Thymus (tissue), 11 donors: ENCODE results near the gene FBXO39. TPM values are rescaled to one million over a fixed set of nuclear protein-coding genes. Genes with fewer than 3 reads are reported as not detected.
"Not testable (repeated sequence)": the region's sequence is repeated elsewhere in the genome, so short reads cannot be mapped to it uniquely, and the experiment has no call there.

Experiments
- DNase-seq, 9 donors: peaks; one replicate each; pipeline ENCODE4 v3.0.0-alpha.2; 2013; ENCODE audit warnings: low spot score in 9 of 9, low read depth in 6 of 9, missing footprints in 1 of 9
- H3K27ac ChIP-seq, 2 donors: one replicate each; pipeline ENCODE4 v1.5.1; 2013; ENCODE audit warnings: control low read depth in 1 of 2, low read depth in 1 of 2, low read length in 1 of 2, mild to moderate bottlenecking in 1 of 2, moderate library complexity in 1 of 2
- H3K27me3 ChIP-seq, 2 donors: one replicate each; pipeline ENCODE4 v1.5.1; 2013; ENCODE audit warnings: low read length in 1 of 2; ENCODE audit not compliant: control insufficient read depth in 2 of 2, insufficient read depth in 1 of 2
- H3K36me3 ChIP-seq, 2 donors: one replicate each; pipeline ENCODE4 v1.5.1; 2013; ENCODE audit warnings: low read length in 1 of 2, mild to moderate bottlenecking in 1 of 2, moderate library complexity in 1 of 2; ENCODE audit not compliant: control insufficient read depth in 2 of 2, insufficient read depth in 2 of 2
- H3K4me1 ChIP-seq, 2 donors: one replicate each; pipeline ENCODE4 v1.5.1; 2013; ENCODE audit warnings: low read length in 2 of 2; ENCODE audit not compliant: control insufficient read depth in 2 of 2, insufficient read depth in 2 of 2
- H3K4me3 ChIP-seq, 2 donors: one replicate each; pipeline ENCODE4 v1.5.1; 2013; ENCODE audit warnings: low read length in 2 of 2, control low read depth in 1 of 2, mild to moderate bottlenecking in 1 of 2
- H3K9me3 ChIP-seq, 2 donors: one replicate each; pipeline ENCODE4 v1.5.1; 2013; ENCODE audit warnings: low read length in 1 of 2, mild to moderate bottlenecking in 1 of 2; ENCODE audit not compliant: control insufficient read depth in 2 of 2, insufficient read depth in 1 of 2
- WGBS: extraction: QIAGEN DNeasy Blood & Tissue Kit; methylation state at CpG from one replicate; pipeline ENCODE4 v1.1.7; 2013; 5-methylcytosine and 5-hydroxymethylcytosine counted together
- polyA plus RNA-seq: library from polyadenylated mRNA; stranded (reverse); fragments of 200-250 nt; gene quantifications from one replicate; pipeline ENCODE4 v1.2.3, GENCODE V29; 2013
- total RNA-seq: library from RNA; stranded (reverse); fragments of 120-200 nt; gene quantifications from one replicate; pipeline ENCODE4 v1.2.4, GENCODE V29; 2013
- donor health status: healthy.

The FBXO39 gene
- total and polyA plus RNA-seq, 2 donors: 0.09 to 1.0 TPM

GRCh38 chr17:6797718-6798351 lies 21.8 kb downstream of the FBXO39 start:
- H3K4me1 ChIP-seq: no peaks in the 10 kb centered on the region
- H3K36me3 ChIP-seq: no peaks in the 10 kb centered on the region
- H3K9me3 ChIP-seq: no peaks in the 10 kb centered on the region
- no peak for DNase-seq
- no peak overlapping the region for H3K4me3 ChIP-seq
- WGBS: 95% methylated on average over 8 of the region's 8 CpGs
- H3K27me3 ChIP-seq: peaks cover 0 to 10% of the 10 kb centered on the region in 2 donors
- no peak overlapping the region for H3K27ac ChIP-seq

GRCh38 chr17:6799738-6800137 lies 23.7 kb downstream of the FBXO39 start:
- no peak overlapping the region for H3K27ac ChIP-seq
- no peak overlapping the region for H3K4me3 ChIP-seq
- H3K36me3 ChIP-seq: no peaks in the 10 kb centered on the region
- no peak for DNase-seq
- peaks cover 0 to 10% of the 10 kb centered on the region in 2 donors for H3K27me3 ChIP-seq
- H3K4me1 ChIP-seq: no peaks in the 10 kb centered on the region
- H3K9me3 ChIP-seq: no peaks in the 10 kb centered on the region
- WGBS: 90% methylated on average over 6 of the region's 6 CpGs

- Histone ChIP-seq H3K4me1 (no peaks in the 10 kb centered on the region), H3K27me3 (peaks cover 0 to 10% of the 10 kb centered on the region in 2 donors), H3K36me3 (no peaks in the 10 kb centered on the region), H3K27ac (no peak overlapping the region), H3K4me3 (no peak overlapping the region), H3K9me3 (no peaks in the 10 kb centered on the region)
- no peak for DNase-seq
- 93% methylated on average over 13 of the region's 13 CpGs for WGBS
Measured at GRCh38 chr17:6800422-6801027, 24.5 kb downstream of the FBXO39 start.

- H3K27ac ChIP-seq: no peak overlapping the region
- peaks cover 0 to 3% of the 10 kb centered on the region in 2 donors for H3K27me3 ChIP-seq
- H3K4me3 ChIP-seq: no peak overlapping the region
- 95% methylated on average over 9 of the region's 9 CpGs for WGBS
- H3K36me3 ChIP-seq: no peaks in the 10 kb centered on the region
- H3K4me1 ChIP-seq: no peaks in the 10 kb centered on the region
- no peaks in the 10 kb centered on the region for H3K9me3 ChIP-seq
- no peak for DNase-seq
Measured at GRCh38 chr17:6811510-6811909, 35.5 kb downstream of the FBXO39 start.

GRCh38 chr17:6812295-6812694 lies 36.3 kb downstream of the FBXO39 start:
- WGBS: 86% methylated on average over 9 of the region's 9 CpGs
- Histone ChIP-seq H3K4me3 (no peak overlapping the region), H3K36me3 (no peaks in the 10 kb centered on the region), H3K9me3 (no peaks in the 10 kb centered on the region), H3K4me1 (no peaks in the 10 kb centered on the region), H3K27ac (no peak overlapping the region), H3K27me3 (peaks cover 0 to 3% of the 10 kb centered on the region in 2 donors)
- no peak for DNase-seq

GRCh38 chr17:6815775-6816174 lies 39.8 kb downstream of the FBXO39 start:
- no peak overlapping the region for H3K4me3 ChIP-seq
- no peaks in the 10 kb centered on the region for H3K4me1 ChIP-seq
- WGBS: 92% methylated on average over 10 of the region's 10 CpGs
- H3K9me3 ChIP-seq: no peaks in the 10 kb centered on the region
- no peak for DNase-seq
- no peaks in the 10 kb centered on the region for H3K36me3 ChIP-seq
- no peak overlapping the region for H3K27ac ChIP-seq
- peaks cover 0 to 3% of the 10 kb centered on the region in 2 donors for H3K27me3 ChIP-seq

- not testable (repeated sequence) for H3K9me3 ChIP-seq, DNase-seq, H3K27ac ChIP-seq, H3K4me1 ChIP-seq, H3K4me3 ChIP-seq, H3K36me3 ChIP-seq, H3K27me3 ChIP-seq
- 86% methylated on average over 3 of the region's 3 CpGs for WGBS
Measured at GRCh38 chr17:6816368-6816767, 40.4 kb downstream of the FBXO39 start.

GRCh38 chr17:6818938-6819337 lies 42.9 kb downstream of the FBXO39 start:
- H3K27me3 ChIP-seq: no peaks in the 10 kb centered on the region
- H3K36me3 ChIP-seq: no peaks in the 10 kb centered on the region
- H3K9me3 ChIP-seq: no peaks in the 10 kb centered on the region
- no peak for DNase-seq
- no peak overlapping the region for H3K27ac ChIP-seq
- WGBS: 95% methylated on average over 3 of the region's 3 CpGs
- no peaks in the 10 kb centered on the region for H3K4me1 ChIP-seq
- H3K4me3 ChIP-seq: no peak overlapping the region

GRCh38 chr17:6823011-6823442 lies 47.0 kb downstream of the FBXO39 start:
- Histone ChIP-seq H3K4me1 (no peaks in the 10 kb centered on the region), H3K27ac (no peak overlapping the region), H3K4me3 (no peak overlapping the region), H3K27me3 (no peaks in the 10 kb centered on the region), H3K36me3 (no peaks in the 10 kb centered on the region), H3K9me3 (no peaks in the 10 kb centered on the region)
- DNase-seq: no peak
